HT-29 (cell line): ENCODE measurements around the gene TFCP2. TPM values are rescaled to one million over a fixed set of nuclear protein-coding genes. Genes with fewer than 3 reads are reported as not detected.
A peak's percentile ranks its signal among the peaks of the same experiment; 100 is the strongest.
"Not testable (repeated sequence)": the region's sequence is repeated elsewhere in the genome, so short reads cannot be mapped to it uniquely, and the experiment has no call there.

Experiments
- DNase-seq: peaks from one replicate; pipeline ENCODE4 v3.0.0-alpha.2; 2015; ENCODE audit warnings: low spot score
- total RNA-seq: library from RNA; depleted of rRNA; stranded (reverse); fragments of >200 nt; shearing (Covaris generic); gene quantifications from 2 replicates; pipeline ENCODE4 v1.2.3, GENCODE V29; 2014; rRNA removed

Gene TFCP2
- 8.4 and 8.7 TPM in 2 replicates for total RNA-seq

- peak; percentile 97 for DNase-seq
These were observed at the start of gene TFCP2 for GRCh38 chr12:51172515-51173431. Gene TFCP2 (minus strand): TSS chr12:51173135. CDS start chr12:51172422, 713 bp downstream.

- peak; percentile 79 for DNase-seq
These were observed 49.5 kb upstream of the TFCP2 start for GRCh38 chr12:51222461-51222860.

GRCh38 chr12:51219857-51220256 is 46.9 kb upstream of the TFCP2 start:
- not testable (repeated sequence) for DNase-seq

GRCh38 chr12:51219322-51219721 is 46.4 kb upstream of the TFCP2 start:
- no peak for DNase-seq

GRCh38 chr12:51218607-51219161 is 45.7 kb upstream of the TFCP2 start:
- DNase-seq: peak; percentile 57

- peak; percentile 72 for DNase-seq
These were observed 45.2 kb upstream of the TFCP2 start, which contains the start of gene POU6F1 for GRCh38 chr12:51217968-51218606. Gene POU6F1 (minus strand): TSS chr12:51218062. CDS start chr12:51206836, 11,226 bp downstream.

GRCh38 chr12:51217133-51217967 is 44.4 kb upstream of the TFCP2 start:
- no peak for DNase-seq

- DNase-seq: no peak
These were observed 43.7 kb upstream of the TFCP2 start for GRCh38 chr12:51216642-51217041.

GRCh38 chr12:51214895-51215294 is 42.0 kb upstream of the TFCP2 start:
- no peak for DNase-seq

GRCh38 chr12:51210690-51211395 is 37.9 kb upstream of the TFCP2 start:
- DNase-seq: no peak

- DNase-seq: no peak
These were observed 36.3 kb upstream of the TFCP2 start for GRCh38 chr12:51209259-51209658.

GRCh38 chr12:51208016-51208660 is 35.2 kb upstream of the TFCP2 start:
- DNase-seq: no peak

- no peak for DNase-seq
These were observed 32.4 kb upstream of the TFCP2 start for GRCh38 chr12:51205350-51205749.

- no peak for DNase-seq
These were observed 29.8 kb upstream of the TFCP2 start for GRCh38 chr12:51202718-51203117.

GRCh38 chr12:51200806-51201205 is 27.9 kb upstream of the TFCP2 start:
- no peak for DNase-seq

- no peak for DNase-seq
These were observed 27.2 kb upstream of the TFCP2 start for GRCh38 chr12:51200156-51200555.

- DNase-seq: no peak
These were observed 26.5 kb upstream of the TFCP2 start for GRCh38 chr12:51199366-51199945.

GRCh38 chr12:51198568-51199365 is 25.8 kb upstream of the TFCP2 start:
- DNase-seq: no peak
